GM18868 (cell line): ENCODE results near the gene ZNF414.
"Not testable (repeated sequence)": the region's sequence is repeated elsewhere in the genome, so short reads cannot be mapped to it uniquely, and the experiment has no call there.

Experiments used
- ATAC-seq: cut with Tn5 transposase; IDR thresholded peaks from one replicate; pipeline ENCODE4 v1.9.1; 2021; ENCODE audit warnings: mild to moderate bottlenecking, moderate library complexity; ENCODE audit not compliant: unreplicated experiment

The ZNF414 gene

GRCh38 chr19:8513687-8514504, at the start of gene ZNF414:
Gene ZNF414 (minus strand): TSS chr19:8514167. CDS start chr19:8514046, 121 bp downstream.
- ATAC-seq = peak; percentile 87

GRCh38 chr19:8561075-8561764, 47.3 kb upstream of the ZNF414 start:
- ATAC-seq = no peak

- ATAC-seq = no peak
These were observed 44.4 kb upstream of the ZNF414 start for GRCh38 chr19:8558325-8558724.

GRCh38 chr19:8557642-8558238, 43.8 kb upstream of the ZNF414 start:
- ATAC-seq = no peak

- not testable (repeated sequence) for ATAC-seq
These were observed 39.8 kb upstream of the ZNF414 start for GRCh38 chr19:8553729-8554128.

GRCh38 chr19:8552810-8553209, 38.8 kb upstream of the ZNF414 start:
- ATAC-seq = no peak

GRCh38 chr19:8550070-8550469, 36.1 kb upstream of the ZNF414 start:
- no peak for ATAC-seq

GRCh38 chr19:8545743-8546142, 31.8 kb upstream of the ZNF414 start:
- no peak for ATAC-seq

- no peak for ATAC-seq
These were observed 30.2 kb upstream of the ZNF414 start for GRCh38 chr19:8544168-8544567.

GRCh38 chr19:8539621-8540149, 25.7 kb upstream of the ZNF414 start:
- no peak for ATAC-seq

GRCh38 chr19:8537099-8537498, 23.1 kb upstream of the ZNF414 start:
- ATAC-seq = no peak

- no peak for ATAC-seq
These were observed 22.3 kb upstream of the ZNF414 start for GRCh38 chr19:8536282-8536681.

- ATAC-seq = no peak
These were observed 18.3 kb upstream of the ZNF414 start for GRCh38 chr19:8532225-8532624.

GRCh38 chr19:8531470-8531869, 17.5 kb upstream of the ZNF414 start:
- ATAC-seq = no peak

- ATAC-seq = no peak
These were observed 16.2 kb upstream of the ZNF414 start for GRCh38 chr19:8530061-8530679.

GRCh38 chr19:8529369-8530006, 15.5 kb upstream of the ZNF414 start:
- ATAC-seq = no peak

- no peak for ATAC-seq
These were observed 14.5 kb upstream of the ZNF414 start for GRCh38 chr19:8528500-8528899.

GRCh38 chr19:8526345-8527091, 12.6 kb upstream of the ZNF414 start:
- ATAC-seq = no peak

GRCh38 chr19:8525401-8525684, 11.4 kb upstream of the ZNF414 start:
- ATAC-seq = no peak

GRCh38 chr19:8519388-8519787, 5.4 kb upstream of the ZNF414 start:
- ATAC-seq = no peak
